GM18511 (cell line): ENCODE results near the gene NEURL3.
A peak's percentile ranks its signal among the peaks of the same experiment; 100 is the strongest.
"Not testable (repeated sequence)": the region's sequence is repeated elsewhere in the genome, so short reads cannot be mapped to it uniquely, and the experiment has no call there.

Source experiments
- ATAC-seq: cut with Tn5 transposase; IDR thresholded peaks from one replicate; pipeline ENCODE4 v1.9.1; 2021; ENCODE audit warnings: mild to moderate bottlenecking, moderate library complexity; ENCODE audit not compliant: unreplicated experiment

The NEURL3 gene

GRCh38 chr2:96508521-96509113 is 3.5 kb upstream of the NEURL3 start:
- no peak for ATAC-seq

- ATAC-seq: peak; percentile 59
These were observed 2.9 kb upstream of the NEURL3 start for GRCh38 chr2:96507957-96508520.

- ATAC-seq: no peak
These were observed 1.7 kb upstream of the NEURL3 start for GRCh38 chr2:96506907-96507240.

- ATAC-seq: no peak
These were observed 1.1 kb upstream of the NEURL3 start for GRCh38 chr2:96506016-96506906.

GRCh38 chr2:96503637-96504243 is 1.4 kb downstream of the NEURL3 start:
- ATAC-seq: no peak

DNA sequence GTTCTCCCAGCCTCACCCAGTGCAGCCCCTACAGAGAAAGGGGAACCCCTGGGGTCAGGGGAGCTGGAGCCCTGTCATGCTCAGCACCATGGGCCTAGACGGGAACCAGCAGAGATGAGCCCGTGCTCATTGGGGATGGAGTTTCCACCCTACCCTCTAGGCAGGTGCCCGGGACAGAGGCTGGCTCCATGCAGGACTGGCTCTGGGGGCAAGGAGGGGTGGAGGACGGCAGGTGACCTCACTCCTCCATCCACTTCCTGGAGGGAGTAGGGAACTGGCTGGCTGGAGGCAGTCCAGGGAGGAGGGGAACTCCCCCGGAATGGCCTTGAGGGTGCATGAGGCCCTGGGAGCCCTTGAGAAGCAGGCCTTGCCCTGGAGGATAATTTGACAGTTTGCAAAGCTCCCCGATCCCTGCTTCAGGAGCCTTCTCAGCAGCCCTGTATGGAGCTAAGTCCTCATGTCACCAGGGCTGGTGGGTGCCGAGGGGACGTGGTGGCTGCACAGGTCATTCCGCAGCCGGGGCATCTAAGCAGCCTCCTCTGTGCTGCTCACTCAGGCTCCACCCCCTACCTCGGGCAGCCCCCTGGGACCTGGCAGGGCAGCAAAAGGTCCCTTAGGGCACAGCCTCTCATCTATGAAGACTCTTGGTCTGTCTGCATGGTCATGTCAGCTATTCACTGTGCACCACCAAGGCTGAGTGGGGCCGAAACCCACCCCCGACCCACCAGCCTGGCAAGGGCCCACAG is 2.1 kb downstream of the NEURL3 start:
- ATAC-seq: no peak

DNA sequence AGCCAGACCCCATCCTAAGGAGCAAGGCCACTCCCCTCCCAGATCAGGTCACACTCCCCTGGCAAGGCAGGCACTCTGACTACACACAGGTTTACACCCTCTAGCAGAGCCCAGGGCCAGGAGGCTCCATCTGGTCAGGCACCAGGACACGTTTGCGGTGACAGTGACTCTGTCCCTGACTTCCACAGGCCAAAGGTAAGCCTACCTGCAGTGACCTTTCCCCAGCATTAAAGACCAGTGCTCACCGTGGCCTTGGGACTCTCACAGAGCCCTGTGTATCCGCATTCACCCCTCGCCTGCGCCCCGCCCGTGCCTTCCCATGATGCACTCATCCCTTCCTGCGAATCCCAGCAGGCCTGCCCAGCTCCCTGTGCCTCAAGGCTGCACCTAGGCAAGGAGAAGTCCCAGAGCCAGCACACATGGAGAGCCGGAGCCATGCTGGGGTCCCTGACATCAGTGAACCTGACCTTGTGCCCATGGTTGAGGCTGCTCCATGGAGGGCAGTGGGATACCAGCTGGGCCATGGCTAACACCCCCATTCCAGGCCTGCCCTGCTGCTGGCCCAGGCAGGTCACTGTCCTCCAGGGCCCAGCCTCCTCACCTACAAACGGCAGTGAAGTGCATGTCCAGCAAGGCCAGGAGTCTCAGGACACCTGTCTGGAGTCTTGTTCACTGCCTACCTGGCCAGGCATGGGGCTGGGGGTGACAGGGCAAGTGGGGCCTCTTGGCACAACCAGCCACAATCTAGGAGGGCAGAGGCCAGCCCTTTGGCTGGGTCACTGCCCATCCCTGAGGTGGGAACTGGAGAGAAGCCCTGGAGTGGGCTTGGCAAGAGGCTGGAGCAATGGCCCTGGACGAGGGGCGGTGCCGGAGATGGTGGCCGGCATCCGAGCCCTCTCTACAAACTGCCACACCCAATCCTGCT is 3.0 kb downstream of the NEURL3 start:
- ATAC-seq: no peak

DNA sequence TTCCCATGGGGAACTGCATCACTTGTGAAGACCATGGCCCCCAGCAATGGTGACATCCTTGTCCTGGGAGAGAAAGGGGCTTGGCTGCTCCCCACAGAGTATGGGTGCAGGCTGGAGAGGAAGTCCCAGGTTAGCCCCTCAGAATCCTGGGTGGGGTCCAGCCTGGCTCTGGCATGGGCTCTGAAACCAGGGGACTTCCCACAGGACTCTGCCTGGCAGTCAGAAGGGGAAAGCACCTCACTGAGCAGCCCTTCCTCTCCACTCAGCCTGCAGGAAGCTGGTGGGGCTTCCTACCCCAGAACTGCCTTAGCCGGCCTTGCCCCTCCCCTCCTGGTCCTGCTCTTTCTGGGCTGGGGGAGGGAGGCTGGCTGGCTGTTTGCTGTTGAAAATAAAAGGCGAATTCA is 3.7 kb downstream of the NEURL3 start:
- ATAC-seq: peak; percentile 62

DNA sequence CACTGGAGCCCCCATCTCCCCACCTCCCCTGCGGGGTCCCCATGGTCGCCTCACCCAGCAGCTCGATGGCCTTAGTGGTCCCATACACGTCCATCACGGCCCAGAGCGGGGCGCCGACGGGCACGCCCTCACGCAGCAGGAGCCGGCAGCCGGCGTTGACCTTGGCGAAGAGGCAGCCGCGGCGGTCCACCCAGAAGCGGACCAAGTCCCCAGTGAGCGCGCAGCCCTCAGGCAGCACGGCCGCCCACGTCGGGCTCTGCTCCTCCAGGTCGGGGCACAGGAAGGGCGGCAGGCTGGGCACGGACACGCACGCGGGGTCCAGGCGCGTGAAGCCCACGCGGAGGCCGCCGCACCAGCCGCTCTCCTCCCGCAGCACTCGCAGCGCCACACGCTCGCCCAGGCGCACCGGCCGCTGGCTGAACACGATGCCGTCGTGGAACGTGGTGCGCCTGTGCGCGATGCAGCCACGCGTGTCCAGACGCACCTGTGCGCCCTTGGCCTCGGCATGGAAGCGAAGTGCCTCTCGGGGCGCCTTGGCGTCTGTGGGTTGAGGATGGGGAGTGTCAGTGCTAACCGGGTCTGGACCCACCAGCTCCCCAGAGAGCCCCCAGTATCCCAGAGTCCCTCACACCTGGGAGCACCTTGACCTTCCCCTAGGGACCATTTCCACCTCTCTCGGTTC is 4.6 kb downstream of the NEURL3 start:
- ATAC-seq: no peak

- ATAC-seq: no peak
These were observed 5.8 kb downstream of the NEURL3 start for GRCh38 chr2:96499061-96499960.

- not testable (repeated sequence) for ATAC-seq
These were observed 6.5 kb downstream of the NEURL3 start for GRCh38 chr2:96498611-96499010.

DNA sequence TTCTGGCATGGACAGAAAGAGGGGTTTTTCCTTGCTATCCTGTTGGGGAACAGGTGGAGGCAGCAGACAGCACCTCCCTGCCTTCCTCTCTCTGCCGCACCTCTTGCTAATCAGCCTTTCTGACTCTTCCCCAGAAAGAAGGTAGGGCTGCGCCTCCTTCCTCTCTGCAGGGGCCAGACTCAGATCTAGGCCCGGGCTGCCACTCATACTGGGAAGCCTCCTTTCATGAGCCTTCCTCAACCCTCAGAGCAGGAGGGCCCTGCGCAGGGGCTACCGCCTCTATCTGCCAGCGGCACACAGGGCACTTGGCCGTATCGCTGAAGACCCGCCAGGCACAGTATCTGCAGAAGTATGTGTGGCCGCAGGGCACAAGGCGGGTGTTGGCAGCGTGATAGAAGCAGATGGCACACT is 7.1 kb downstream of the NEURL3 start:
- ATAC-seq: no peak

- no peak for ATAC-seq
These were observed 9.1 kb downstream of the NEURL3 start for GRCh38 chr2:96495982-96496629.

- no peak for ATAC-seq
These were observed 11.0 kb downstream of the NEURL3 start for GRCh38 chr2:96494188-96494587.

- no peak for ATAC-seq
These were observed 12.1 kb downstream of the NEURL3 start for GRCh38 chr2:96493072-96493471.

DNA sequence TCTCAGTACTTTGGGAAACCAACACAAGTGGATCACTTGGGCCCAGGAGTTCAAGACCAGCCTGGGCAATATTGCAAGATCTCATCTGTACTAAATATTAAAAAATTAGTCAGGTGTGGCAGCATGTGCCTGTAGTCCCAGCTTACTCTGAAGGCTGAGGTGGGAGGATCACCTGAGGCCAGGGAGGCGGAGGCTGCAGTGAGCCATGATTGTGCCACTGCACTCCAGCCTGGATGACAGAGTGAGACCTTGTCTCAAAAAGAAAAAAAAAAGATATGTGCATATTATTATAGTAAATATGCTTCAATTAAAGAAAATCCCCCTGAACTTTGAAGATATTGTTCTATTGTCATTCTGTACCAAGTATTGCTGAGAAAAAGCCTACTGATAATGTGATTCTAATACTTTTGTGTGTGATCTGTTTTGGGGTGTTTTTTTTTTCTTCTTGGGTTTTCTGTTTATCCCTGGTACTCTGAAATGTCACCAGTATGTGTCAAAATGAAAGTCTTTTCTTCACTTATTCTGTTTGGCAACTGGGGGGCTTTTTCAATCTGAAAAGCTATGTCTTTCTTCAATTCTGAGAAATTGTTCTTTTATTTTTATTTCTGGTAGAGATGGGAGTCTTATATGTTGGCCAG is 13.2 kb downstream of the NEURL3 start:
- ATAC-seq: no peak

- no peak for ATAC-seq
These were observed 15.5 kb downstream of the NEURL3 start for GRCh38 chr2:96489663-96490062.
